CMK (cell line): ENCODE data around the gene IL7R.
"Not testable (repeated sequence)": the region's sequence is repeated elsewhere in the genome, so short reads cannot be mapped to it uniquely, and the experiment has no call there.

Experiments used
- DNase-seq: peaks from one replicate; pipeline ENCODE4 v3.0.0-alpha.2; 2010; ENCODE audit warnings: low read depth

Gene IL7R

DNA sequence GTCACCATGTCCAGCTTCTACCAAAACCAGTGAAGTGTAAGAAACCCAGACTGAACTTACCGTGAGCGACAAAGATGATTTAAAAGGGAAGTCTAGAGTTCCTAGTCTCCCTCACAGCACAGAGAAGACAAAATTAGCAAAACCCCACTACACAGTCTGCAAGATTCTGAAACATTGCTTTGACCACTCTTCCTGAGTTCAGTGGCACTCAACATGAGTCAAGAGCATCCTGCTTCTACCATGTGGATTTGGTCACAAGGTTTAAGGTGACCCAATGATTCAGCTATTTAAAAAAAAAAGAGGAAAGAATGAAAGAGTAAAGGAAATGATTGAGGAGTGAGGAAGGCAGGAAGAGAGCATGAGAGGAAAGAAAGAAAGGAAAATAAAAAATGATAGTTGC lies 19.8 kb downstream of the IL7R start:
- DNase-seq: no peak

DNA sequence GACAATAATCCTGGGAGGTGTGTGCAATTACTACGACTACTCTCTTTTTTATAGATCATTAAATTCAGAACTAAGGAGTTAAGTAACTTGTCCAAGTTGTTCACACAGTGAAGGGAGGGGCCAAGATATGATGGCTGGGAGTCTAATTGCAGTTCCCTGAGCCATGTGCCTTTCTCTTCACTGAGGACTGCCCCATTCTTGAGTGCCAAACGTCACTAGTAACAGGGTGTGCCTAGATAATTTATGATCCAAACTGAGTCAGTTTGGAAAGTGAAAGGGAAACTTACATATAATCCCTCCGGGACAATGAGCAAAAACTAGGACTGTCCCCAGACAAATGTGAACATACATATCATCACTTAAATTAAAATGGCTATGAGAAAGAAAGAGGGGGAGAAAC lies 20.2 kb downstream of the IL7R start:
- DNase-seq: no peak

GRCh38 chr5:35877655-35878054 lies 21.0 kb downstream of the IL7R start:
- DNase-seq: no peak

GRCh38 chr5:35878079-35878478 lies 21.4 kb downstream of the IL7R start:
- no peak for DNase-seq

DNA sequence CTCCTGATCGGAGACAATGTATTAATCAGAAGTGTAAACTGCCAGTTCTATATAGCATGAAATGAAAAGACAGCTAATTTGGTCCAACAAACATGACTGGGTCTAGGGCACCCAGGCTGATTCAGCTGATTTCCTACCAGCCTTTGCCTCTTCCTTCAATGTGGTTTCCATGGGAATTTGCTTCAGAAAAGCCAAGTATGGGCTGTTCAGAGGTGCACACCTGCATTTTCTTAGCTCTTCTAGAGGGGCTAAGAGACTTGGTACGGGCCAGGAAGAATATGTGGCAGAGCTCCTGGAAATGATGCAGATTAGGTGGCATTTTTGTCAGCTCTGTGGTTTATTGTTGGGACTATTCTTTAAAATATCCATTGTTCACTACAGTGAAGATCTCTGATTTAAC lies 22.4 kb downstream of the IL7R start:
- no peak for DNase-seq

- no peak for DNase-seq
Measured at GRCh38 chr5:35879649-35880048, 23.0 kb downstream of the IL7R start.

GRCh38 chr5:35880156-35880555 lies 23.5 kb downstream of the IL7R start:
- DNase-seq: peak; percentile 26

DNA sequence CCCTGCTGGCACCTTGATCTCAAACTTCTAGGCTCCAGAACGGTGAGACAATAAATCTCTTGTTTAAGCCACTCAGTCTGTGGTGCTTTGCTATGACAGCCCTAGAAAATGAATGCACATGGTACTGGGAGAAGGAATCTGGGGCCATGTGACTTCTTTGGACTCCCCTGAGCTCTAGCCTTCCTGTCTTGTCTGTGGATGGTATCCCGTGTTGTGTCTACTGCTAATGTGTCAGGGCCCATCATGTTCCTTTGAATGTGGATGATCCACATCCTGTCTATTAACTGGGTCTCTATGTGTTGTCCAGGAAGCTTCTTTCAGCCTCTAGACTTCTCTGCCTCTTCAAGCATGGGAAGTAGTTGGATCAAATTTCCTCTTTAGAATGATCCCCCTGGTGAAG lies 25.1 kb downstream of the IL7R start:
- no peak for DNase-seq

DNA sequence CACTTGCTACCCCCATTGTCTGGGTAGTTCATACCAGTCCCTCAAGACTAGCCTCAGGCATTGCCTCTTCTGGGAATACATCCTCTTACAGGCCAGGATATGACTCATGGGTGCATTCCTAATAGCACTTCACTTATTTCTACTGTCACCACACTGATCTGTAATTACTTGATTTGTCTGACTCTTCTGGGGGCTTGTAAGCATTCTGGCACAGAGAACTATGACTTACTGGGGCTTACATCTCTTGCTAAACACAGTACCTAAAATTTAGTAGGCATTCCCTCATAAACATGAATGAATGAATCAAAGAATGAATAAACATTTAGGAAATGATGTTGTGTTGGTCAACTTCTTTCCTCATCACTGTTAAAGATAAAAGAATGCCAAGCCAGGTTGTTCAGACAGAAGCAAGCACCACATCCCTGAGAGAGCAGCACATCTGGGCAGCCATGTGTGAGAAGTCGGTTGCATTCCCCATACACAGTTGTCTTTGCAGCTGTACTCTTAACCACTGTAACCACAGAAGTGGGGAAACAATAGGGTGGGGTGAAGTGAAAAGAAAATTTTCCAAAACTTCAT lies 27.6 kb downstream of the IL7R start:
- no peak for DNase-seq

- no peak for DNase-seq
Measured at GRCh38 chr5:35884773-35885172, 28.1 kb downstream of the IL7R start.

GRCh38 chr5:35886381-35886780 lies 29.7 kb downstream of the IL7R start:
- no peak for DNase-seq

DNA sequence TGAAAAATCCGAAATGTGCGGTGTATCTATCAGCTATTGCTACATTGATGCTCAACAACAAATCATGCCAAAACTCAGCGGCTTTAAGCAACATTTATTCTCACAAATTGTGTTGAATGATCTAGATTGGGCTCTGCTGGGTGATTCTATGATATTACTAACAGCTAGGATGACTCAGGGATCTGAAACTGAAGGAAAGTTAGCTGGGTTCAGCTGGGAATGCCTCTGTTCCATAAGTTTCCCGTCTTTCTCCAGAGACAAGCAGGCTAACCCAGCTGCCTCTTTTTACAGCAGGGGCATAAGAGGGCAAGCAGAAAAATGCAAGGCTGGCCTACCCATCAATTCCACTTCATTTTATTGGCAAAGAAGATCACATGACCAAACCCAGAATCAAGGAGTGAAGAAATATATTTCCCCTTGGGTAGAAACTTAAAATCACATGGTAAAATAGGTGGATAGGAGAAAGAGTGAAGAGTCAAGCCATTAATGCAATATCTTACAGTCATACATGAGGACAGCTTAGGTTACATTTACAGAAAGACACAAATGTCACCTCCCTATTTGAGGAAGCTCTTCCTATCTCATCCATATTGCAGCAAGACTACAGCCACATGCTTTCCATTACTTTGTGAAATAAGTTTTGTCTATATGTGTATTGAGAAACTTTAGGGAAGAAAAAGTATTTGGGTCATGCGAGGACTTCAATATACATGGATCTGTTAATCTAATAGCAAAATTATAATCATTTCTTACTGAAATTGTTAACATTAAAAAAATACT lies 30.8 kb downstream of the IL7R start:
- no peak for DNase-seq

- no peak for DNase-seq
Measured at GRCh38 chr5:35890021-35891020, 33.6 kb downstream of the IL7R start.

DNA sequence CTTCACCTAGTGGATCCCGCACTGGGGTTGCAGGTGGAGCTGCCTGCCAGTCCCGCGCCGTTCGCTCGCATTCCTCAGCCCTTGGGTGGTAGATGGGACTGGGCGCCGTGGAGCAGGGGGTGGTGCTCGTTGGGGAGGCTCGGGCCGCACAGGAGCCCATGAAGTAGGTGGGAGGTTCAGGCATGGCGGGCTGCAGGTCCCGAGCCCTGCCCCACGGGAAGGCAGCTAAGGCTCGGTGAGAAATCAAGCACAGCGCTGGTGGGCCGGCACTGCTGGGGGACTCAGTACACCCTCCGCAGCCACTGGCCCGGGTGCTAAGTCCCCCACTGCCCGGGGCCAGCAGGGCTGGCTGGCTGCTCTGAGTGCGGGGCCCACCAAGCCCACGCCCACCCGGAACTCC lies 36.1 kb downstream of the IL7R start:
- DNase-seq: not testable (repeated sequence)

- no peak for DNase-seq
Measured at GRCh38 chr5:35894131-35894530, 37.4 kb downstream of the IL7R start.

GRCh38 chr5:35898952-35899660 lies 42.4 kb downstream of the IL7R start:
- DNase-seq: no peak

GRCh38 chr5:35899800-35900199 lies 43.1 kb downstream of the IL7R start:
- no peak for DNase-seq

- DNase-seq: no peak
Measured at GRCh38 chr5:35900972-35901695, 44.4 kb downstream of the IL7R start.

- no peak for DNase-seq
Measured at GRCh38 chr5:35902046-35902672, 45.5 kb downstream of the IL7R start.

DNA sequence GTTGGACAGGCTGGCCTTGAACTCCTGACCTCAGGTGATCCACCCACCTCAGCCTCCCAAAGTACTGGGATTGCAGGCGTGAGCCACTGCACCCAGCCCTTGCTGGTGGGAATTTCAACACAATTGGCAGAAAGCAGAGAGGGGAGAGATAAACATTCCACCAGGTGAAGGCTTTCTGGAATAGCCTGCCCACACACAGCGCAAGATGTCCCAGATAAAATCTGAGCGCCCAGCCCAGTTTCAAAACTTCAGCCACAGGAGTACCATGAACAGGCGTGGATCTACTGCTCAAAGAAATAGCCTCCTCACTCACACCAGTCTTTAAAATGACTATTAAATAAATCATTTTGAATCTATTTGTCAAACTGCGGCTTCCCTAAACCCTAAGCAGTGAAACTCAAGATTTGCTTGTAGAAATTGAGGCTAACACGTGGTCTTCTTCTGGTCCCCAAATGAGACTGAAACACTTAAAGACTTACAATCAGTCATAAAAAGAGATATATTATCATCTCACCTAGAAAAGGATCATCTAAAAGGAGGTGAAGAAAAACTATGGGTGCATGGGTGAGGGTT lies 47.0 kb downstream of the IL7R start:
- DNase-seq: no peak
